Lower lobe of right lung (tissue), 2 donors: ENCODE measurements around the gene SLC37A2. TPM values are rescaled to one million over a fixed set of nuclear protein-coding genes. Genes with fewer than 3 reads are reported as not detected.

Experiments
- ATAC-seq, 2 donors: fragments of 200-7000 bp; cut with Tn5 transposase; one replicate each; pipeline ENCODE4 v1.9.1; 2020 to 2022; ENCODE audit warnings: mild to moderate bottlenecking in 2 of 2, moderate library complexity in 2 of 2
- DNase-seq: peaks from one replicate; pipeline ENCODE4 v3.0.0-alpha.2; 2020
- H3K27ac ChIP-seq: fragments of 200-600 bp; one replicate; pipeline ENCODE4 v1.8.0; 2022
- H3K27me3 ChIP-seq: fragments of 200-600 bp; one replicate; pipeline ENCODE4 v1.8.0; 2022; ENCODE audit warnings: low read depth
- H3K36me3 ChIP-seq: fragments of 200-600 bp; one replicate; pipeline ENCODE4 v1.8.0; 2022; ENCODE audit warnings: mild to moderate bottlenecking
- H3K4me1 ChIP-seq: fragments of 200-600 bp; one replicate; pipeline ENCODE4 v1.8.0; 2022
- H3K4me3 ChIP-seq: fragments of 200-600 bp; one replicate; pipeline ENCODE4 v1.8.0; 2022; ENCODE audit warnings: mild to moderate bottlenecking
- H3K9me3 ChIP-seq: fragments of 200-600 bp; one replicate; pipeline ENCODE4 v1.8.0; 2022
- CTCF ChIP-seq: fragments of 200-600 bp; IDR thresholded peaks from one replicate; pipeline ENCODE4 v1.8.0; 2022; ENCODE audit warnings: antibody characterized with exemption, mild to moderate bottlenecking
- intact Hi-C: fragments of 100-400 bp; cut with DNase I; formaldehyde crosslinking; loops from one replicate; pipeline ENCODE4 v1.11.0; 2022
- total RNA-seq: library from RNA; stranded (reverse); fragmentation: NEBNext Ultra II Directional; extraction: Animal tissue kit (Norgen Biotek cat#: 25700); gene quantifications from one replicate; pipeline ENCODE4 v1.2.1, GENCODE V29; 2021
- donor health status: DM: no; HTN: yes; CAD: no; lungs with severe emphysema.

Gene SLC37A2
- total RNA-seq, 1 donor from 2014 or later = 25.0 TPM

GRCh38 chr11:125108469-125108868, 45.4 kb downstream of the SLC37A2 start:
- DNase-seq (no peak), ATAC-seq (no peak)
- Histone ChIP-seq H3K9me3 (no peaks in the 10 kb centered on the region), H3K4me3 (no peak overlapping the region), H3K27ac (no peak overlapping the region), H3K36me3 (no peaks in the 10 kb centered on the region), H3K4me1 (peaks cover 9% of the 10 kb centered on the region), H3K27me3 (no peaks in the 10 kb centered on the region)
- TF ChIP-seq CTCF = no peak
- intact Hi-C loops = no loop called here

- no peak overlapping the region for H3K27ac ChIP-seq
- peaks cover 9% of the 10 kb centered on the region for H3K4me1 ChIP-seq
- H3K27me3 ChIP-seq = no peaks in the 10 kb centered on the region
- intact Hi-C loops = no loop called here
- ATAC-seq = no peak
- DNase-seq = no peak
- no peaks in the 10 kb centered on the region for H3K9me3 ChIP-seq
- no peak for TF ChIP-seq CTCF
- H3K4me3 ChIP-seq = peak overlapping the region; percentile 69
- H3K36me3 ChIP-seq = no peaks in the 10 kb centered on the region
Observed at GRCh38 chr11:125110506-125110905, 47.4 kb downstream of the SLC37A2 start.

DNA sequence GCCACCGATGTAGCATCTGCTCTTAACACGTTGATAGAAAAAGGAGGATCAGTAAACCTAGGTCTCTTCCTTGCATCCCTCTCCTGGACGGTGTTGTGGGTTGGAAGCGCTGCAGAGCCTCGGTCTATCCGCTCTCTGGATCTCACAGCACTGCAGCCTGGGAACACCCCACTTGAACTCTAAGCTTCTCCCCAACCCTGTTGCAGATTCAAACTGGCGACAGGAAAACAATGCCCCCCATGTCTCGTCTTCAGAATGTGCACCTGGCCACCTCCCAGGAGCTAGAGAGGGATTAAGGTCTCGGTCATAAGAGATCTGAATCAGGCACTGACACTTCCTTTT, 47.9 kb downstream of the SLC37A2 start:
- no peak for TF ChIP-seq CTCF
- H3K36me3 ChIP-seq = no peaks in the 10 kb centered on the region
- intact Hi-C loops = no loop called here
- H3K4me1 ChIP-seq = peaks cover 9% of the 10 kb centered on the region
- ATAC-seq (peak; percentile 7 to 26), DNase-seq (no peak)
- peak overlapping the region; percentile 80 for H3K27ac ChIP-seq
- no peaks in the 10 kb centered on the region for H3K9me3 ChIP-seq
- peak overlapping the region; percentile 69 for H3K4me3 ChIP-seq
- H3K27me3 ChIP-seq = no peaks in the 10 kb centered on the region

DNA sequence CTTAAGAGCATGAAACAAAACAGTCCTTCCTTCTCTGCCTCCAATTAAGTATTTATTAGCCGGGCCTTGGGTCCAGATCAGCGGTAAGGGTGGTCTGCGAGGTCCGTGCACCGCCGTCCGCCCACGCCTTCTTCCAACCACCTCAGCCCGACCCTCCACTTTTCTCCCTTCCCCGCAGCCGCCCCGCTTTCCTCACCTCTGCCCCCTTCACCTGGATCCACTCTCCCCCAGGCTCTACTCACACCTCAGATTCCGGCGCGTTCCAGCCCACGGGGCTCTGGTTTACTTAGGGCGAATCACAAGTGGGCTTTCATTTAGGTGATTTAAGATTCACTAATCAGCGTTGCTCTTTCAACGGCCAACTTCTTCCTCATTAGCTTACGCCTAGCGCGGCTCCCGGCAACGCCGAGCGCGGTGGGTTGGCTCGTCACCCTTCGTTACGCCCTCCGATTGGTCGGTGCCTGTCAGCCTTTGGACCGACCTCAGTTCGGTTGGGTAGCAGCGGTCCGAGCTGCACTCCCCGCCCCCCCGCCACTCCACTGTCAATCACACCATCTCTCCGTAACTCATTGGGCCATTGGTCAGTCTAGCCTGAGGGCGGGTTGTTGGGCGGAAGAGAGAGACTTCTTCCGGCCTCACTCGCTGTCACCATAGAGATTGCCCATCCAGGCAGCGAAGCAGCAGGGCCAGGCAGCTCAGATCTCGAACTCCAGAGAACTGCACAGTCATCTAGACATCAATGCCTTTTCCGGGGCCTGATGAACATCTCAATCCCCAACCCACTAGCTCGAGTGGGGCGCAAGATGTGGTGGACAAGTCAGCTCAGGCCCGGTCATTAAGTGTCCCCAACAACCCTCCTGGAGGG, 48.5 kb downstream of the SLC37A2 start, which contains the start of gene TMEM218:
Gene TMEM218, minus strand, starts transcription at position 284 of the 865 bp plus-strand sequence. CDS start 9,385 bp downstream, outside the sequence.
- Histone ChIP-seq H3K27me3 (no peaks in the 10 kb centered on the region), H3K36me3 (no peaks in the 10 kb centered on the region), H3K9me3 (no peaks in the 10 kb centered on the region), H3K4me3 (peak within 1 kb of the TSS; percentile 69), H3K4me1 (peaks cover 9% of the 10 kb centered on the region), H3K27ac (peak within 1 kb of the TSS; percentile 80)
- intact Hi-C loops = no loop called here
- ATAC-seq (peak; percentile 100), DNase-seq (peak; percentile 100)
- TF ChIP-seq CTCF = no peak

GRCh38 chr11:125112208-125112604, 49.1 kb downstream of the SLC37A2 start:
- Histone ChIP-seq H3K27me3 (no peaks in the 10 kb centered on the region), H3K36me3 (no peaks in the 10 kb centered on the region), H3K27ac (peak overlapping the region; percentile 38), H3K4me3 (peak overlapping the region; percentile 69), H3K9me3 (no peaks in the 10 kb centered on the region), H3K4me1 (peaks cover 9% of the 10 kb centered on the region)
- no peak for ATAC-seq
- no peak for TF ChIP-seq CTCF
- intact Hi-C loops = no loop called here
- DNase-seq = no peak
